ENCODE measurements around the gene MAB21L4.

DNA sequence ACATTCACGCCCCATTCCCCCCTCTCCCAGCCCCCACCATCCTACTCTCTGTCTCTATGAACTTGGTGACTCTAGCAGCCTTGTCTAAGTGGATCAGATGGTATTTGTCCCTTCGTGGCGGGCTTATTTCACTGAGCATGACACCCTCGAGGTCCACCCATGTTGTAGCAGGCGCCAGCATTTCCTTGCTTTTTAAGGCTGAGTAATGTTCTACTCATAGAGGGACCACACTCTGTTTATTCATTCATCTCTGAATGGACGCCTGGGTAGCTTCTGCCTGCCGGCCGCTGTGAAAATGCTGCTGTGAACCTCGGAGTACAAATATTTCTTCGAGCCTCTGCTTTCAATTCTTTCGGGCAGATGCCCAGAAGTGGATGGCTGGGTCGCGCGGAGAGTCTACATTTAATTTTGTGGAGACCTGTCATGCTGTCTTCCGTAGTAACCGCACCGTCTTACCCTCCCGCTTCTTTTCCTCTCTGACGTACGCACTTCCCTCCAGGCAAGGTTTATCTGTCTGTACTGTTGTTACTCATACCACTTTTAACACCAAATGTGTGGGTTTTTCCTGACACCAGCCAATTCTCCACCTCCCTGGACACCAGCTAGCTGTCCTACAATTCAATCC, 15.8 kb upstream of the MAB21L4 start:
- no peak for TF ChIP-seq POLR2A (IDR thresholded peaks at IDR 0.05)
- TF ChIP-seq, protein P1, sequence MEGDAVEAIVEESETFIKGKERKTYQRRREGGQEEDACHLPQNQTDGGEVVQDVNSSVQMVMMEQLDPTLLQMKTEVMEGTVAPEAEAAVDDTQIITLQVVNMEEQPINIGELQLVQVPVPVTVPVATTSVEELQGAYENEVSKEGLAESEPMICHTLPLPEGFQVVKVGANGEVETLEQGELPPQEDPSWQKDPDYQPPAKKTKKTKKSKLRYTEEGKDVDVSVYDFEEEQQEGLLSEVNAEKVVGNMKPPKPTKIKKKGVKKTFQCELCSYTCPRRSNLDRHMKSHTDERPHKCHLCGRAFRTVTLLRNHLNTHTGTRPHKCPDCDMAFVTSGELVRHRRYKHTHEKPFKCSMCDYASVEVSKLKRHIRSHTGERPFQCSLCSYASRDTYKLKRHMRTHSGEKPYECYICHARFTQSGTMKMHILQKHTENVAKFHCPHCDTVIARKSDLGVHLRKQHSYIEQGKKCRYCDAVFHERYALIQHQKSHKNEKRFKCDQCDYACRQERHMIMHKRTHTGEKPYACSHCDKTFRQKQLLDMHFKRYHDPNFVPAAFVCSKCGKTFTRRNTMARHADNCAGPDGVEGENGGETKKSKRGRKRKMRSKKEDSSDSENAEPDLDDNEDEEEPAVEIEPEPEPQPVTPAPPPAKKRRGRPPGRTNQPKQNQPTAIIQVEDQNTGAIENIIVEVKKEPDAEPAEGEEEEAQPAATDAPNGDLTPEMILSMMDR (IDR thresholded peaks at IDR 0.05) = no peak
